Measurements from ENCODE around the gene KIF23.

DNA sequence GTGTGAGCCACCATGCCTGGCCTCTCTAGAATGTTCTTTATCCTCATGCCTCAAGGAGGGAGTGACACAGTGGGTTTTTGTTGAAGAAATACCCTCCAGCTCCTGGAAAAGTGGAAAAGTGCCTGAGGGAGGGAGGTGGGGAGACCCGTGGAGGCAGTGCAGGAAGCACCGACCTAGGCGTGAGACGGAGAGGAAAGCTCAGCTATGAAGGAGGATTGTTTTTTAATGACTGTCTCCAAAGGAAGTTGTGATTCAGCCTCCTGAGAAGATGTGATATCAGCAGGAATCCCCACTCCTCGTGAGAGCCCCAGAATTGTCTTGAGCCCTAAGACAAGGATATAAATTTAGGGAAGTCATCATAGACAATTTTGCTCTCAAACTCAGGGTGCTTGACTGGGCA is 60.1 kb downstream of the KIF23 start:
- TF ChIP-seq CTCF (IDR thresholded peaks at IDR 0.05) (no peak), POLR2A (IDR thresholded peaks at IDR 0.05) (no peak), EP300 (IDR thresholded peaks at IDR 0.05) (no peak)
